Measurements from ENCODE around the gene PPP1R18.
A peak's percentile ranks its signal among the peaks of the same experiment; 100 is the strongest.

The PPP1R18 gene

DNA sequence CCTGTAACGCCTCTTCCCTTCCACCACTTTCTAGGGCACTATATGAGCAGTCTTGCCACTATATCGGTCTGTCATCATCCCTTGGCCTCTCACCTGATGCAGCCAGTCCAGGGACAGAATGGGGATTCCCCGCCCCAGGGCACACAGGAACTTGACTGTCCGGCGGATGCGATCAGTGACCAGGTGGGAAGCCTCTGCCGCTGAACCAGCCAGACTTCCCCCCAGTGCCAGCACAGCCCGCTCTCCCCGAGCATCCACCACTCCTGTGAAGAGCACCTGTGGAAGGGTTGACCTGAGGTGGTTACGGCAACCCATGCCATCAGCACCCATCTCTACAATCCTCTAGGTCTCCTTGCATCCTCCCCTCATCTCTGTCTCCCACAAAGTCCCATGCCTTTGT, 16.6 kb upstream of the PPP1R18 start:
- no peak overlapping the region for H3K27ac ChIP-seq (ENCODE audit: low read length)
- no peak overlapping the region for H3K9ac ChIP-seq (ENCODE audit: low read length in 2 of 2)
- H3K4me3 ChIP-seq (ENCODE audit: low read length in 2 of 2) = no peak overlapping the region
- H3K27me3 ChIP-seq (ENCODE audit: control insufficient read depth in 1 of 2, insufficient read depth in 2 of 2, low read length in 2 of 2) = no peaks in the 10 kb centered on the region
- no peaks in the 10 kb centered on the region for H3K9me3 ChIP-seq (ENCODE audit: control insufficient read depth in 2 of 2, low read length in 2 of 2)
- peaks cover 2% of the 10 kb centered on the region for H3K4me1 ChIP-seq (ENCODE audit: control insufficient read depth, insufficient read depth, low read length)
- peaks cover 38 to 39% of the 10 kb centered on the region in 2 donors for H3K36me3 ChIP-seq (ENCODE audit: control insufficient read depth in 2 of 2, insufficient read depth in 2 of 2, low read length in 2 of 2)

- H3K9me3 ChIP-seq (ENCODE audit: control insufficient read depth in 2 of 2, low read length in 2 of 2) = no peaks in the 10 kb centered on the region
- peaks cover 2% of the 10 kb centered on the region for H3K4me1 ChIP-seq (ENCODE audit: control insufficient read depth, insufficient read depth, low read length)
- H3K27ac ChIP-seq (ENCODE audit: low read length) = no peak overlapping the region
- H3K27me3 ChIP-seq (ENCODE audit: control insufficient read depth in 1 of 2, insufficient read depth in 2 of 2, low read length in 2 of 2) = no peaks in the 10 kb centered on the region
- peaks cover 24% of the 10 kb centered on the region in 2 donors for H3K36me3 ChIP-seq (ENCODE audit: control insufficient read depth in 2 of 2, insufficient read depth in 2 of 2, low read length in 2 of 2)
- H3K9ac ChIP-seq (ENCODE audit: low read length in 2 of 2) = no peak overlapping the region
- H3K4me3 ChIP-seq (ENCODE audit: low read length in 2 of 2) = no peak overlapping the region
These were observed 13.9 kb upstream of the PPP1R18 start for GRCh38 chr6:30700340-30700739.

DNA sequence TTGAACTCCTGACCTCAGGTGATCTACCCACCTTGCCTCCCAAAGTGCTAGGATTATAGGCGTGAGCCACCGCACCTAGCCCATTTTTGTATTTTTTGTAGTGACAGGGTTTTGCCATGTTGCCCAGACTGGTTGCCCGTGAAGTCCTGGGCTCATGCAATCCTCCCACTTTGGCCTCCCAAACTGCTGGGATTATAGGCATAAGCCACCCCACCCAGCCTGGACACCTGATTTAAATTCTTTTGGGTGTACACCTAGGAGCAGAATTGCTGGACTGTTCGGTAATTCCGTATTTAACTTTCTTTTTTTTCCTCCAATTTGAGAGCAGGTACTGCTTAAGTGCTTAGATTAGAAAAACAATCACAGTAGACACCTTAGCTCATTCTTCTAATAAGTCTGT, 10.0 kb upstream of the PPP1R18 start:
- Histone ChIP-seq H3K9me3 (ENCODE audit: control insufficient read depth in 2 of 2, low read length in 2 of 2) (no peaks in the 10 kb centered on the region), H3K27ac (ENCODE audit: low read length) (no peak overlapping the region), H3K4me1 (ENCODE audit: control insufficient read depth, insufficient read depth, low read length) (no peaks in the 10 kb centered on the region), H3K4me3 (ENCODE audit: low read length in 2 of 2) (no peak overlapping the region), H3K27me3 (ENCODE audit: control insufficient read depth in 1 of 2, insufficient read depth in 2 of 2, low read length in 2 of 2) (no peaks in the 10 kb centered on the region), H3K9ac (ENCODE audit: low read length in 2 of 2) (no peak overlapping the region), H3K36me3 (ENCODE audit: control insufficient read depth in 2 of 2, insufficient read depth in 2 of 2, low read length in 2 of 2) (peaks cover 4 to 10% of the 10 kb centered on the region in 2 donors)

- H3K27me3 ChIP-seq (ENCODE audit: control insufficient read depth in 1 of 2, insufficient read depth in 2 of 2, low read length in 2 of 2) = no peaks in the 10 kb centered on the region
- peak overlapping the region; percentile 39 to 65 for H3K9ac ChIP-seq (ENCODE audit: low read length in 2 of 2)
- H3K4me3 ChIP-seq (ENCODE audit: low read length in 2 of 2) = peak overlapping the region; percentile 74 to 94
- H3K27ac ChIP-seq (ENCODE audit: low read length) = peak overlapping the region; percentile 98
- no peaks in the 10 kb centered on the region for H3K9me3 ChIP-seq (ENCODE audit: control insufficient read depth in 2 of 2, low read length in 2 of 2)
- H3K36me3 ChIP-seq (ENCODE audit: control insufficient read depth in 2 of 2, insufficient read depth in 2 of 2, low read length in 2 of 2) = no peaks in the 10 kb centered on the region
- H3K4me1 ChIP-seq (ENCODE audit: control insufficient read depth, insufficient read depth, low read length) = peaks cover 30% of the 10 kb centered on the region
These were observed 4.9 kb upstream of the PPP1R18 start for GRCh38 chr6:30691208-30691847.

- Histone ChIP-seq H3K27me3 (ENCODE audit: control insufficient read depth in 1 of 2, insufficient read depth in 2 of 2, low read length in 2 of 2) (no peaks in the 10 kb centered on the region), H3K9me3 (ENCODE audit: control insufficient read depth in 2 of 2, low read length in 2 of 2) (no peaks in the 10 kb centered on the region), H3K27ac (ENCODE audit: low read length) (peak within 1 kb of the TSS; percentile 98), H3K4me3 (ENCODE audit: low read length in 2 of 2) (peak within 1 kb of the TSS; percentile 74 to 94), H3K4me1 (ENCODE audit: control insufficient read depth, insufficient read depth, low read length) (peaks cover 37% of the 10 kb centered on the region), H3K9ac (ENCODE audit: low read length in 2 of 2) (peak within 1 kb of the TSS; percentile 39 to 65), H3K36me3 (ENCODE audit: control insufficient read depth in 2 of 2, insufficient read depth in 2 of 2, low read length in 2 of 2) (no peaks in the 10 kb centered on the region)
These were observed 4.2 kb upstream of the PPP1R18 start, which contains the start of gene NRM for GRCh38 chr6:30690403-30691207. TSS of gene NRM (minus strand) at chr6:30690984. CDS start at chr6:30690974, 10 bp downstream.

GRCh38 chr6:30689985-30690384, 3.5 kb upstream of the PPP1R18 start:
- Histone ChIP-seq H3K4me1 (ENCODE audit: control insufficient read depth, insufficient read depth, low read length) (peaks cover 43% of the 10 kb centered on the region), H3K9ac (ENCODE audit: low read length in 2 of 2) (peak overlapping the region; percentile 39 to 47)

GRCh38 chr6:30689022-30689865, 2.8 kb upstream of the PPP1R18 start:
- H3K4me3 ChIP-seq (ENCODE audit: low read length in 2 of 2) = peak overlapping the region; percentile 74 to 94
- peaks cover 49% of the 10 kb centered on the region for H3K4me1 ChIP-seq (ENCODE audit: control insufficient read depth, insufficient read depth, low read length)
- no peaks in the 10 kb centered on the region for H3K9me3 ChIP-seq (ENCODE audit: control insufficient read depth in 2 of 2, low read length in 2 of 2)
- H3K9ac ChIP-seq (ENCODE audit: low read length in 2 of 2) = peak overlapping the region in 1 of 2 donors; percentile 39
- H3K27ac ChIP-seq (ENCODE audit: low read length) = peak overlapping the region; percentile 98
- H3K27me3 ChIP-seq (ENCODE audit: control insufficient read depth in 1 of 2, insufficient read depth in 2 of 2, low read length in 2 of 2) = no peaks in the 10 kb centered on the region
- no peaks in the 10 kb centered on the region for H3K36me3 ChIP-seq (ENCODE audit: control insufficient read depth in 2 of 2, insufficient read depth in 2 of 2, low read length in 2 of 2)

More at GRCh38 chr6:30689985-30690384, 3.5 kb upstream of the PPP1R18 start:
- Histone ChIP-seq H3K9me3 (ENCODE audit: control insufficient read depth in 2 of 2, low read length in 2 of 2) (no peaks in the 10 kb centered on the region), H3K36me3 (ENCODE audit: control insufficient read depth in 2 of 2, insufficient read depth in 2 of 2, low read length in 2 of 2) (no peaks in the 10 kb centered on the region), H3K4me3 (ENCODE audit: low read length in 2 of 2) (peak overlapping the region; percentile 74 to 94), H3K27ac (ENCODE audit: low read length) (peak overlapping the region; percentile 98), H3K27me3 (ENCODE audit: control insufficient read depth in 1 of 2, insufficient read depth in 2 of 2, low read length in 2 of 2) (no peaks in the 10 kb centered on the region)

- Histone ChIP-seq H3K4me3 (ENCODE audit: low read length in 2 of 2) (peak overlapping the region in 1 of 2 donors; percentile 96), H3K4me1 (ENCODE audit: control insufficient read depth, insufficient read depth, low read length) (peaks cover 54% of the 10 kb centered on the region), H3K9me3 (ENCODE audit: control insufficient read depth in 2 of 2, low read length in 2 of 2) (no peaks in the 10 kb centered on the region), H3K9ac (ENCODE audit: low read length in 2 of 2) (peak overlapping the region; percentile 89 to 97), H3K36me3 (ENCODE audit: control insufficient read depth in 2 of 2, insufficient read depth in 2 of 2, low read length in 2 of 2) (no peaks in the 10 kb centered on the region), H3K27ac (ENCODE audit: low read length) (peak overlapping the region; percentile 98), H3K27me3 (ENCODE audit: control insufficient read depth in 1 of 2, insufficient read depth in 2 of 2, low read length in 2 of 2) (no peaks in the 10 kb centered on the region)
These were observed 2.1 kb upstream of the PPP1R18 start for GRCh38 chr6:30688569-30688968.

GRCh38 chr6:30687659-30688431, 1.4 kb upstream of the PPP1R18 start:
- H3K9ac ChIP-seq (ENCODE audit: low read length in 2 of 2) = peak overlapping the region; percentile 89 to 97
- no peaks in the 10 kb centered on the region for H3K9me3 ChIP-seq (ENCODE audit: control insufficient read depth in 2 of 2, low read length in 2 of 2)
- H3K27ac ChIP-seq (ENCODE audit: low read length) = peak overlapping the region; percentile 98
- no peaks in the 10 kb centered on the region for H3K27me3 ChIP-seq (ENCODE audit: control insufficient read depth in 1 of 2, insufficient read depth in 2 of 2, low read length in 2 of 2)
- H3K4me3 ChIP-seq (ENCODE audit: low read length in 2 of 2) = peak overlapping the region; percentile 94 to 96
- peaks cover 61% of the 10 kb centered on the region for H3K4me1 ChIP-seq (ENCODE audit: control insufficient read depth, insufficient read depth, low read length)
- H3K36me3 ChIP-seq (ENCODE audit: control insufficient read depth in 2 of 2, insufficient read depth in 2 of 2, low read length in 2 of 2) = no peaks in the 10 kb centered on the region

All from stomach smooth muscle (tissue), 2 donors.